Fibroblast of gingiva (primary cell): ENCODE measurements around the gene CEP95.

Experiments
- DNase-seq: peaks from one replicate; pipeline ENCODE4 v3.0.0-alpha.2; 2011; ENCODE audit warnings: low read depth

CEP95 gene

GRCh38 chr17:64520359-64520758 is 13.6 kb downstream of the CEP95 start:
- DNase-seq = peak; percentile 31

GRCh38 chr17:64527914-64528313 is 21.1 kb downstream of the CEP95 start:
- no peak for DNase-seq

- DNase-seq = no peak
Measured at GRCh38 chr17:64529221-64529620, 22.4 kb downstream of the CEP95 start.

- DNase-seq = peak; percentile 72
Measured at GRCh38 chr17:64531955-64532371, 25.2 kb downstream of the CEP95 start.

GRCh38 chr17:64532409-64532808 is 25.6 kb downstream of the CEP95 start:
- DNase-seq = no peak

- DNase-seq = no peak
Measured at GRCh38 chr17:64533784-64534183, 27.0 kb downstream of the CEP95 start.

- DNase-seq = peak; percentile 13
Measured at GRCh38 chr17:64534187-64534586, 27.4 kb downstream of the CEP95 start.

GRCh38 chr17:64535357-64535756 is 28.6 kb downstream of the CEP95 start:
- no peak for DNase-seq

GRCh38 chr17:64536913-64537312 is 30.1 kb downstream of the CEP95 start:
- DNase-seq = no peak

- no peak for DNase-seq
Measured at GRCh38 chr17:64537488-64537887, 30.7 kb downstream of the CEP95 start.

GRCh38 chr17:64538508-64539130 is 31.8 kb downstream of the CEP95 start:
- no peak for DNase-seq

GRCh38 chr17:64540118-64540776 is 33.5 kb downstream of the CEP95 start:
- no peak for DNase-seq

- DNase-seq = no peak
Measured at GRCh38 chr17:64544742-64545141, 38.0 kb downstream of the CEP95 start.

- no peak for DNase-seq
Measured at GRCh38 chr17:64546716-64547115, 39.9 kb downstream of the CEP95 start.

GRCh38 chr17:64547319-64547718 is 40.5 kb downstream of the CEP95 start:
- no peak for DNase-seq

- DNase-seq = no peak
Measured at GRCh38 chr17:64551461-64551860, 44.7 kb downstream of the CEP95 start.

- no peak for DNase-seq
Measured at GRCh38 chr17:64554028-64554637, 47.4 kb downstream of the CEP95 start.

GRCh38 chr17:64555281-64555680 is 48.5 kb downstream of the CEP95 start:
- DNase-seq = no peak

GRCh38 chr17:64564098-64564497 is 57.3 kb downstream of the CEP95 start:
- DNase-seq = no peak

GRCh38 chr17:64565563-64565962 is 58.8 kb downstream of the CEP95 start:
- no peak for DNase-seq

- DNase-seq = no peak
Measured at GRCh38 chr17:64571746-64572145, 65.0 kb downstream of the CEP95 start.

GRCh38 chr17:64572682-64573154 is 65.9 kb downstream of the CEP95 start:
- DNase-seq = peak; percentile 68

- DNase-seq = no peak
Measured at GRCh38 chr17:64573214-64573613, 66.4 kb downstream of the CEP95 start.
